Activated T-cell treated with anti-CD3 and anti-CD28 coated beads, Interleukin-2, amount 50 U/mL, for 72 hours (primary cell): ENCODE measurements around the gene VCAM1. TPM values are rescaled to one million over a fixed set of nuclear protein-coding genes. Genes with fewer than 3 reads are reported as not detected.
"Not testable (repeated sequence)": the region's sequence is repeated elsewhere in the genome, so short reads cannot be mapped to it uniquely, and the experiment has no call there.

ENCODE experiments used
- ATAC-seq, 2 donors: fragments of 150-1000 bp; cut with Tn5 transposase; replicated peaks in 1 of 2; 2 replicates each; pipeline ENCODE4 v1.10.0; 2021; ENCODE audit warnings: moderate library complexity in 2 of 2, mild to moderate bottlenecking in 1 of 2
- DNase-seq, 2 donors: peaks; one replicate each; pipeline ENCODE4 v3.0.0; 2021 to 2022; ENCODE audit warnings: mixed read lengths in 1 of 2
- H3K27ac Mint-ChIP-seq: one replicate; pipeline ENCODE4 v1.8.0; 2022; ENCODE audit warnings: mild to moderate bottlenecking, moderate library complexity, mixed read lengths
- H3K27me3 Mint-ChIP-seq: one replicate; pipeline ENCODE4 v1.8.0; 2022; ENCODE audit warnings: low read depth, mixed read lengths
- H3K36me3 Mint-ChIP-seq, 2 donors: one replicate each; pipeline ENCODE4 v1.8.0; 2022; ENCODE audit warnings: mixed read lengths in 2 of 2, mild to moderate bottlenecking in 1 of 2; ENCODE audit not compliant: insufficient read depth in 2 of 2
- H3K4me1 Mint-ChIP-seq: one replicate; pipeline ENCODE4 v1.8.0; 2022; ENCODE audit warnings: low read depth, mixed read lengths
- H3K4me3 Mint-ChIP-seq, 2 donors: one replicate each; pipeline ENCODE4 v1.8.0; 2022; ENCODE audit warnings: mild to moderate bottlenecking in 2 of 2, mixed read lengths in 2 of 2, moderate library complexity in 2 of 2
- H3K9me3 Mint-ChIP-seq, 2 donors: one replicate each; pipeline ENCODE4 v1.8.0; 2022; ENCODE audit warnings: mixed read lengths in 2 of 2
- total RNA-seq, 2 donors: library from RNA; stranded (reverse); gene quantifications; one replicate each; pipeline ENCODE4 v1.2.3, GENCODE V29; 2022

The VCAM1 gene
- total RNA-seq, 2 donors from 2014 or later: 0.41 to 0.58 TPM

- Mint-ChIP-seq H3K4me3 (no peak overlapping the region), H3K27ac (no peak overlapping the region), H3K27me3 (no peaks in the 10 kb centered on the region), H3K36me3 (no peaks in the 10 kb centered on the region), H3K4me1 (no peaks in the 10 kb centered on the region), H3K9me3 (no peaks in the 10 kb centered on the region)
- DNase-seq (no peak), ATAC-seq (no peak)
Measured at GRCh38 chr1:100767176-100767890, 47.8 kb downstream of the VCAM1 start.

GRCh38 chr1:100769323-100769722, 49.8 kb downstream of the VCAM1 start:
- H3K4me1 Mint-ChIP-seq: no peaks in the 10 kb centered on the region
- H3K9me3 Mint-ChIP-seq: no peaks in the 10 kb centered on the region
- no peak overlapping the region for H3K27ac Mint-ChIP-seq
- no peak overlapping the region for H3K4me3 Mint-ChIP-seq
- H3K36me3 Mint-ChIP-seq: no peaks in the 10 kb centered on the region
- H3K27me3 Mint-ChIP-seq: no peaks in the 10 kb centered on the region
- DNase-seq: no peak
- ATAC-seq: peak in 1 of 2 donors; percentile 60

- Mint-ChIP-seq H3K4me1 (no peaks in the 10 kb centered on the region), H3K4me3 (no peak overlapping the region), H3K36me3 (no peaks in the 10 kb centered on the region), H3K9me3 (no peaks in the 10 kb centered on the region), H3K27ac (no peak overlapping the region), H3K27me3 (no peaks in the 10 kb centered on the region)
- DNase-seq (no peak), ATAC-seq (no peak)
Measured at GRCh38 chr1:100769906-100770646, 50.5 kb downstream of the VCAM1 start.

- no peak overlapping the region for H3K27ac Mint-ChIP-seq
- no peaks in the 10 kb centered on the region for H3K4me1 Mint-ChIP-seq
- H3K4me3 Mint-ChIP-seq: no peak overlapping the region
- no peak for DNase-seq
- H3K27me3 Mint-ChIP-seq: no peaks in the 10 kb centered on the region
- no peak for ATAC-seq
- no peaks in the 10 kb centered on the region for H3K9me3 Mint-ChIP-seq
- no peaks in the 10 kb centered on the region for H3K36me3 Mint-ChIP-seq
Measured at GRCh38 chr1:100773444-100773843, 53.9 kb downstream of the VCAM1 start.

GRCh38 chr1:100774370-100774769, 54.8 kb downstream of the VCAM1 start:
- Mint-ChIP-seq H3K27me3 (no peaks in the 10 kb centered on the region), H3K27ac (no peak overlapping the region), H3K9me3 (peaks cover 1 to 2% of the 10 kb centered on the region in 2 donors), H3K4me1 (no peaks in the 10 kb centered on the region), H3K4me3 (no peak overlapping the region), H3K36me3 (no peaks in the 10 kb centered on the region)
- DNase-seq: no peak
- no peak for ATAC-seq

DNA sequence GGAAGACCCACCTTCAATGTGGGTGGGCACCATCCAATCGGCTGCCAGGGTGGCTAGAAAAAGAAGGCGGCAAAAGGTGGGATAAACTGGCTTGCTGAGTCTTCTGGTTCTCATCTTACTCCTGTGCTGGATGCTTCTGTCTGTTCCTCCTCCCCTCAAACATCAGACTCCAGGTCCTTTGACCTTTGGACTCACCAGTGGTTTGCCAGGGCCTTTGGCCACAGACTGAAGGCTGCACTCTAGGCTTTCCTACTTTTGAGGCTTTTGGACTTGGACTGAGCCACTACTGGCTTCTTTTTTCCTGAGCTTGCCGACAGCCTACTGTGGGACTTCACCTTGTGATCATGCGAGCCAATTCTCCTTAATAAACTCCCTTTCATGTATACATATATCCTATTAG, 55.9 kb downstream of the VCAM1 start:
- no peak for ATAC-seq
- H3K4me3 Mint-ChIP-seq: no peak overlapping the region
- peaks cover 1 to 2% of the 10 kb centered on the region in 2 donors for H3K9me3 Mint-ChIP-seq
- H3K27me3 Mint-ChIP-seq: no peaks in the 10 kb centered on the region
- no peak for DNase-seq
- no peak overlapping the region for H3K27ac Mint-ChIP-seq
- H3K36me3 Mint-ChIP-seq: no peaks in the 10 kb centered on the region
- no peaks in the 10 kb centered on the region for H3K4me1 Mint-ChIP-seq

GRCh38 chr1:100778748-100779147, 59.2 kb downstream of the VCAM1 start:
- Mint-ChIP-seq H3K4me3 (no peak overlapping the region), H3K36me3 (peaks cover 3 to 4% of the 10 kb centered on the region in 2 donors), H3K27ac (no peak overlapping the region), H3K4me1 (no peaks in the 10 kb centered on the region), H3K9me3 (peaks cover 7 to 8% of the 10 kb centered on the region in 2 donors), H3K27me3 (no peaks in the 10 kb centered on the region)
- DNase-seq (no peak), ATAC-seq (no peak)

DNA sequence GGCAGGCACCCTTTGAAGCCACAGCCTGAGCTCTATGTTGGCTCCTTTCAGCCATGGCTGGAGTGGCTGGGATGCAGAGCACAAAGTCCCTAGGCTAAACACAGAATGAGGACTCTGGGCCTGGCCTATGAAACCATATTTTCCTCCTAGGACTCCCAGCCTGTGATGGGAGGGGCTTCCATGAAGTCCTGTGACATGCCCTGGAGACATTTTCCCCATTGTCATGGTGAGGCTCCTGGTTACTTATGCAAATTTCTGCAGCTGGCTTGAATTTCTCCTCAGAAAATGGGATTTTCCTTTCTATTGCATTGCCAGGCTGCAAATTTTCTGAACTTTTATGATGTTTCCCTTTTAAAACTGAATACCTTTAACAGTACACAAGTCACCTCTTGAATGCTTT, 61.3 kb downstream of the VCAM1 start:
- Mint-ChIP-seq H3K27ac (no peak overlapping the region), H3K9me3 (peaks cover 7 to 8% of the 10 kb centered on the region in 2 donors), H3K4me1 (no peaks in the 10 kb centered on the region), H3K4me3 (no peak overlapping the region), H3K27me3 (peaks cover 4% of the 10 kb centered on the region), H3K36me3 (peaks cover 3 to 4% of the 10 kb centered on the region in 2 donors)
- ATAC-seq (no peak), DNase-seq (no peak)

DNA sequence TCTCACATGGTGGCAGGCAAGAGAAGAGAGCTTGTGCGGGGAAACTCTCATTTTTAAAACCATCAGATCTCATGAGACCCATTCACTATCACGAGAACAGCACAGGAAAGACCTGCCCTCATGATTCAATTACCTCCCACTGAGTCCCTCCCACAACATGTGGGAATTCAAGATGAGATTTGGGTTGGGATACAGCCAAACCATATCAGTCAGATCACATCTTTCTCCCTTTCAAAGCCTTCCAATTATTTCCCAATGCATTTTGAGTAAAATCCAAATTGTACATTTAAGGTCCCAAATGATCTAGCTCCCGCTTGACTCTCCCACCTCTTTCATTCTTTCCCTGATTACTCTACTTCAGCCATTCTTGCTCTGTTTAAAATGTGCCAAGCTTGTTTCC, 62.2 kb downstream of the VCAM1 start:
- not testable (repeated sequence) for H3K4me3 Mint-ChIP-seq, DNase-seq, H3K36me3 Mint-ChIP-seq, H3K27ac Mint-ChIP-seq, H3K9me3 Mint-ChIP-seq, H3K27me3 Mint-ChIP-seq, ATAC-seq, H3K4me1 Mint-ChIP-seq

DNA sequence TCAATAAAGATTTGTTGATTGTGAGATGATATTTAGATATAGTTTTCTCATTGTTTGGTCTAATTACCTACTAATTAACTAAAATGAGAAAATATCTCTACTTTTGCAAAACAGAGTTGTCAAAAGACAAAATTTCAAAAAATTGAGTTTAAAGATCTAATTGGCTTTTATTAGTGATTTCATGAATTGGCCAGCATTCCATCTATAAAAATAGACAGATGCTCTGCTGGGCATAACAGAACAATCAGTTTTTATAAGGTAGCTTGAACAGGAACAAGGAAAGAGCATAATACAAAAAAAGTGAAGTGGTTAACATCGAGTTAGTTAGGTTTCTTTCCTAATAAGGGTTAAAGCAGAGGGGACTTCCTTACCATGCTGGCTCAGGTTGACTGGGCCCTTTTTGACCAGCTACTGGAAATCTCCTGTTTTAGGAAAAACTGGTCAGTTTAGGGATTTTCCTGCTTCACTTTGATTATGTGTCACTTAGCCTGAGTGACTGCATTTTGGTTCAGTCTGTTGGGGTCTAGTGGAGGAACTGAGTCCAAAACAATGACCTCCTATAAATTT, 63.0 kb downstream of the VCAM1 start:
- peaks cover 7 to 8% of the 10 kb centered on the region in 2 donors for H3K9me3 Mint-ChIP-seq
- DNase-seq (no peak), ATAC-seq (no peak)
- H3K4me1 Mint-ChIP-seq: no peaks in the 10 kb centered on the region
- H3K27me3 Mint-ChIP-seq: peaks cover 12% of the 10 kb centered on the region
- no peak overlapping the region for H3K27ac Mint-ChIP-seq
- H3K4me3 Mint-ChIP-seq: no peak overlapping the region
- H3K36me3 Mint-ChIP-seq: peaks cover 3 to 4% of the 10 kb centered on the region in 2 donors

DNA sequence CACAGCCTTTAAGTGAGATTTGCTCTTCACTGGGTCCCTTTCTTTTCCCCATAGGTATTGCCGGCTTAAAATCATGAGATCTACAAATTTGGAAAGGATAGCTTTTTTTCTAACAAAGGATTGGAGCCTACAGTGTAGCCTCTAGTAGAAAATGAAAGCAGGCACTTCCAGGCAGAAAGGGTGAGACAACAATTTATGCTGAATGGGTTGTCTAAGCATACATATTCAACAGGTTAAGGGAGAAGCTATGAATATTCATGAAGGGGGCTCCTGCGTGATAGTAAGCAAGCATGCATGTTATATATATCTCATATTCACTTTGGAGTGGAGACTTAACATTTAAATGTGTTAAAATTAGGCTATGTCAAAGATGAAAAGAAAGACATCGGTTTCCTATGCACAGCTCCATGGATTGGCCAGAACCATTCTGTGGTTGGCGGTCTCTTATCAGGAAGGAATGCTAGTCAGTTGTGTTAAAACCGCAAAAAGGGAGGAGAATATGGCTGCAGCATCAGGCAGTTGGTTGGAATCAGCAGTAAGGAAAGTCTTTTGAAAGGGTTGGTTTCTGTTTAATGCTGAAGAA, 66.0 kb downstream of the VCAM1 start:
- no peak overlapping the region for H3K27ac Mint-ChIP-seq
- H3K36me3 Mint-ChIP-seq: peaks cover 3 to 4% of the 10 kb centered on the region in 2 donors
- peaks cover 19% of the 10 kb centered on the region for H3K27me3 Mint-ChIP-seq
- H3K9me3 Mint-ChIP-seq: peaks cover 6% of the 10 kb centered on the region in 2 donors
- no peak for DNase-seq
- H3K4me3 Mint-ChIP-seq: no peak overlapping the region
- H3K4me1 Mint-ChIP-seq: no peaks in the 10 kb centered on the region
- ATAC-seq: no peak

GRCh38 chr1:100786870-100787269, 67.3 kb downstream of the VCAM1 start:
- peaks cover 2 to 4% of the 10 kb centered on the region in 2 donors for H3K36me3 Mint-ChIP-seq
- peaks cover 19% of the 10 kb centered on the region for H3K27me3 Mint-ChIP-seq

More at GRCh38 chr1:100786870-100787269, 67.3 kb downstream of the VCAM1 start:
- no peak for DNase-seq
- Mint-ChIP-seq H3K27ac (no peak overlapping the region), H3K4me1 (no peaks in the 10 kb centered on the region), H3K4me3 (no peak overlapping the region), H3K9me3 (peaks cover 3% of the 10 kb centered on the region in 2 donors)
- ATAC-seq: no peak
